Uterus (tissue), 2 donors: ENCODE measurements around the gene DYNLRB2.

Source experiments
- POLR2A ChIP-seq, 2 donors: fragments of 450-650 bp; IDR thresholded peaks; one replicate each; pipeline ENCODE4 v1.6.1; 2016; ENCODE audit warnings: antibody characterized with exemption in 2 of 2, mild to moderate bottlenecking in 1 of 2, moderate library complexity in 1 of 2
- TF ChIP-seq, protein P1 (sequence below), 4 experiments: fragments of 200-600 bp in 2 of 4; fragments of 450-650 bp in 2 of 4; sonication (generic) in 2 of 4; IDR thresholded peaks; one replicate each; pipeline ENCODE4 v1.5.1; 2016 to 2019; ENCODE audit warnings: antibody characterized with exemption in 4 of 4, mild to moderate bottlenecking in 2 of 4, moderate library complexity in 1 of 4

DNA sequence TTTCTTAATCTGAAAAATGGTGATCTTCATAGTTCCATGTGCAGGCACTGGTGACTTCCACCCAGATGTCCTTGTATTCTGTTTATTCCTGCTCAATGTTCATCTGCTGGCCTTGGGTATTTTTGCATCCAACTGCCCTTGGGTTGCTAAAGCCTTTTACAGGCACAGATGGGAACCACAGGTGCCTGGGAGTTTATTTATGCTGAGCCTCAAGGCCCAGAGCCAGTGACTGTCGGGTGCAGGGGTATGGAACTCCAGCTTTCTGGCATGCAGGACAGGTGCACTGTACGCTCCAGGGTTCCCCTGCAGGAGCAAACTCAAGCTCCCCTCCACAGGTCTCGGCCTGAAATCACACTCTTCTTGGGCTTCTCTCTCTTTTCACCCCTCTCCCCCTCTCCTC is 22.3 kb downstream of the DYNLRB2 start:
- TF ChIP-seq, protein P1, sequence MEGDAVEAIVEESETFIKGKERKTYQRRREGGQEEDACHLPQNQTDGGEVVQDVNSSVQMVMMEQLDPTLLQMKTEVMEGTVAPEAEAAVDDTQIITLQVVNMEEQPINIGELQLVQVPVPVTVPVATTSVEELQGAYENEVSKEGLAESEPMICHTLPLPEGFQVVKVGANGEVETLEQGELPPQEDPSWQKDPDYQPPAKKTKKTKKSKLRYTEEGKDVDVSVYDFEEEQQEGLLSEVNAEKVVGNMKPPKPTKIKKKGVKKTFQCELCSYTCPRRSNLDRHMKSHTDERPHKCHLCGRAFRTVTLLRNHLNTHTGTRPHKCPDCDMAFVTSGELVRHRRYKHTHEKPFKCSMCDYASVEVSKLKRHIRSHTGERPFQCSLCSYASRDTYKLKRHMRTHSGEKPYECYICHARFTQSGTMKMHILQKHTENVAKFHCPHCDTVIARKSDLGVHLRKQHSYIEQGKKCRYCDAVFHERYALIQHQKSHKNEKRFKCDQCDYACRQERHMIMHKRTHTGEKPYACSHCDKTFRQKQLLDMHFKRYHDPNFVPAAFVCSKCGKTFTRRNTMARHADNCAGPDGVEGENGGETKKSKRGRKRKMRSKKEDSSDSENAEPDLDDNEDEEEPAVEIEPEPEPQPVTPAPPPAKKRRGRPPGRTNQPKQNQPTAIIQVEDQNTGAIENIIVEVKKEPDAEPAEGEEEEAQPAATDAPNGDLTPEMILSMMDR (IDR thresholded peaks at IDR 0.05), result no peak
- TF ChIP-seq POLR2A (IDR thresholded peaks at IDR 0.05), result no peak
